ENCODE measurements around the gene OTULIN.

The OTULIN gene

GRCh38 chr5:14667770-14668169, 3.3 kb downstream of the OTULIN start:
- H3K27ac ChIP-seq (ENCODE audit: low read length): no peak overlapping the region
- peaks cover 30% of the 10 kb centered on the region for H3K36me3 ChIP-seq (replicated peaks; ENCODE audit: low read depth, low read length)
- H3K4me1 ChIP-seq (ENCODE audit: low read length): peaks cover 41% of the 10 kb centered on the region
- no peak overlapping the region for H3K9ac ChIP-seq (ENCODE audit: low read length)
- no peak overlapping the region for H3K4me3 ChIP-seq (ENCODE audit: low read length)
- peaks cover under 1% of the 10 kb centered on the region; the same call in 1 of the 2 replicates for H3K9me3 ChIP-seq (ENCODE audit: insufficient read depth, low read length)
- H2AFZ ChIP-seq (ENCODE audit: low read depth, low read length): no peak overlapping the region
- no peak overlapping the region for H3K4me2 ChIP-seq (ENCODE audit: low read length)
- H4K20me1 ChIP-seq (ENCODE audit: insufficient read depth, low read length): peaks cover 33% of the 10 kb centered on the region
- H3K27me3 ChIP-seq (ENCODE audit: low read depth, low read length): no peaks in the 10 kb centered on the region
- TF ChIP-seq CTCF (IDR thresholded peaks at IDR 0.05; ENCODE audit: low read depth, low read length) (no peak), EZH2phosphoT487 (IDR thresholded peaks at IDR 0.05; ENCODE audit: low read depth) (no peak)
- peaks cover 93% of the 10 kb centered on the region for H3K79me2 ChIP-seq (ENCODE audit: low read length)

- Histone ChIP-seq H3K79me2 (ENCODE audit: low read length) (peaks cover 96% of the 10 kb centered on the region), H3K4me1 (ENCODE audit: low read length) (peaks cover 41% of the 10 kb centered on the region)
Measured at GRCh38 chr5:14668181-14668591, 3.7 kb downstream of the OTULIN start.

GRCh38 chr5:14669415-14669814, 4.9 kb downstream of the OTULIN start:
- Histone ChIP-seq H3K36me3 (replicated peaks; ENCODE audit: low read depth, low read length) (peaks cover 19% of the 10 kb centered on the region), H3K4me3 (ENCODE audit: low read length) (no peak overlapping the region), H3K4me2 (ENCODE audit: low read length) (no peak overlapping the region), H4K20me1 (ENCODE audit: insufficient read depth, low read length) (peaks cover 33% of the 10 kb centered on the region), H3K9me3 (ENCODE audit: insufficient read depth, low read length) (no peaks in the 10 kb centered on the region), H3K27ac (ENCODE audit: low read length) (no peak overlapping the region), H3K9ac (ENCODE audit: low read length) (no peak overlapping the region), H3K4me1 (ENCODE audit: low read length) (peaks cover 34% of the 10 kb centered on the region), H3K27me3 (ENCODE audit: low read depth, low read length) (no peaks in the 10 kb centered on the region), H2AFZ (ENCODE audit: low read depth, low read length) (no peak overlapping the region), H3K79me2 (ENCODE audit: low read length) (peaks cover 96% of the 10 kb centered on the region)
- TF ChIP-seq EZH2phosphoT487 (IDR thresholded peaks at IDR 0.05; ENCODE audit: low read depth): no peak

More at GRCh38 chr5:14668181-14668591, 3.7 kb downstream of the OTULIN start:
- Histone ChIP-seq H3K27ac (ENCODE audit: low read length) (no peak overlapping the region), H3K4me3 (ENCODE audit: low read length) (no peak overlapping the region), H3K9ac (ENCODE audit: low read length) (no peak overlapping the region), H4K20me1 (ENCODE audit: insufficient read depth, low read length) (peaks cover 33% of the 10 kb centered on the region), H2AFZ (ENCODE audit: low read depth, low read length) (no peak overlapping the region), H3K36me3 (replicated peaks; ENCODE audit: low read depth, low read length) (peaks cover 25% of the 10 kb centered on the region), H3K4me2 (ENCODE audit: low read length) (no peak overlapping the region), H3K27me3 (ENCODE audit: low read depth, low read length) (no peaks in the 10 kb centered on the region), H3K9me3 (ENCODE audit: insufficient read depth, low read length) (no peaks in the 10 kb centered on the region; the same call in 1 of the 2 replicates)
- no peak for TF ChIP-seq EZH2phosphoT487 (IDR thresholded peaks at IDR 0.05; ENCODE audit: low read depth)
- TF ChIP-seq CTCF (IDR thresholded peaks at IDR 0.05; ENCODE audit: low read depth, low read length): no peak

GRCh38 chr5:14669975-14670374, 5.5 kb downstream of the OTULIN start:
- H3K36me3 ChIP-seq (replicated peaks; ENCODE audit: low read depth, low read length): peaks cover 21% of the 10 kb centered on the region
- no peak overlapping the region for H2AFZ ChIP-seq (ENCODE audit: low read depth, low read length)
- no peaks in the 10 kb centered on the region for H3K27me3 ChIP-seq (ENCODE audit: low read depth, low read length)
- H3K9ac ChIP-seq (ENCODE audit: low read length): no peak overlapping the region
- H3K4me3 ChIP-seq (ENCODE audit: low read length): no peak overlapping the region
- peaks cover 33% of the 10 kb centered on the region for H4K20me1 ChIP-seq (ENCODE audit: insufficient read depth, low read length)
- TF ChIP-seq EZH2phosphoT487 (IDR thresholded peaks at IDR 0.05; ENCODE audit: low read depth) (no peak), CTCF (IDR thresholded peaks at IDR 0.05; ENCODE audit: low read depth, low read length) (no peak)
- H3K4me2 ChIP-seq (ENCODE audit: low read length): no peak overlapping the region
- H3K79me2 ChIP-seq (ENCODE audit: low read length): peaks cover 97% of the 10 kb centered on the region
- H3K9me3 ChIP-seq (ENCODE audit: insufficient read depth, low read length): no peaks in the 10 kb centered on the region
- H3K27ac ChIP-seq (ENCODE audit: low read length): no peak overlapping the region
- H3K4me1 ChIP-seq (ENCODE audit: low read length): peaks cover 37% of the 10 kb centered on the region

All from OCI-LY3 (cell line).